A549 (cell line): ENCODE data around the gene TM9SF4. TPM values are rescaled to one million over a fixed set of nuclear protein-coding genes. Genes with fewer than 3 reads are reported as not detected.

ENCODE experiments used
- ATAC-seq, 2 experiments: fragments of 200-7000 bp in 1 of 2; fragments of >200 bp in 1 of 2; cut with Nextera tagmentation in 1 of 2; cut with Tn5 transposase in 1 of 2; 3 replicates each; pipeline versions ENCODE4 v1.8.0 to v1.9.1; 2018 to 2020; ENCODE audit warnings: mild to moderate bottlenecking in 1 of 2, moderate library complexity in 1 of 2
- CTCF ChIA-PET: fragments of 300-600 bp; sonication (Branson Sonifier 250); formaldehyde crosslinking; extraction: SDS; loops from one replicate; lab custom pipeline; 2021; ENCODE audit warnings: antibody characterized with exemption, inconsistent platforms; lab: Yijun Ruan, JAX
- POLR2A ChIA-PET: fragments of 350-600 bp; formaldehyde crosslinking; extraction: SDS; loops from one replicate; lab custom pipeline; 2021; ENCODE audit warnings: antibody characterized with exemption, inconsistent platforms; lab: Yijun Ruan, JAX
- DNase-seq, 2 experiments: peaks; one replicate each; pipeline versions ENCODE4 v3.0.0 to v3.0.0-alpha.2; 2011 to 2016; ENCODE audit warnings: low read depth in 1 of 2, low spot score in 1 of 2
- FAIRE-seq: peaks from 2 replicates; lab custom pipeline; 2011; peaks lifted over from hg19 to GRCh38; lab: Jason Lieb, UNC
- H3K27ac ChIP-seq, 2 experiments: fragments of >200 bp; sonication (Bioruptor Twin); formaldehyde crosslinking; 3 replicates each; pipeline ENCODE4 v1.5.1; 2016 to 2017
- H3K4me1 ChIP-seq: fragments of >200 bp; sonication (Bioruptor Twin); formaldehyde crosslinking; 3 replicates; pipeline ENCODE4 v1.6.1; 2016
- H3K4me2 ChIP-seq: fragments of >200 bp; sonication (Bioruptor Twin); formaldehyde crosslinking; 3 replicates; pipeline ENCODE4 v1.6.1; 2016
- H3K4me3 ChIP-seq: fragments of >200 bp; sonication (Bioruptor Twin); formaldehyde crosslinking; 3 replicates; pipeline ENCODE4 v1.5.1; 2016
- H3K9me3 ChIP-seq: fragments of >200 bp; sonication (Bioruptor Twin); formaldehyde crosslinking; 3 replicates; pipeline ENCODE4 v1.6.1; 2016
- ATOH8 ChIP-seq: fragments of 250-450 bp; sonication (Bioruptor Pico); IDR thresholded peaks from 2 replicates; pipeline ENCODE4 v1.5.0; 2020; ENCODE audit warnings: low read depth, mild to moderate bottlenecking, moderate library complexity
- CBX8 ChIP-seq: fragments of 200-600 bp; sonication (generic); IDR thresholded peaks from 2 replicates; pipeline ENCODE4 v1.6.1; 2016
- EHF ChIP-seq: fragments of 250-450 bp; sonication (Bioruptor Pico); IDR thresholded peaks from 2 replicates; pipeline ENCODE4 v1.5.0; 2020; ENCODE audit warnings: mild to moderate bottlenecking
- ELK1 ChIP-seq: fragments of 150-350 bp; IDR thresholded peaks from 2 replicates; pipeline ENCODE4 v1.6.1; 2014; ENCODE audit warnings: low read depth, mild to moderate bottlenecking, low read length
- ESRRA ChIP-seq: fragments of 150-350 bp; IDR thresholded peaks from 2 replicates; pipeline ENCODE4 v1.6.1; 2014; ENCODE audit warnings: mild to moderate bottlenecking, low read length, borderline replicate concordance
- FOSB ChIP-seq: fragments of 250-450 bp; sonication (Bioruptor Pico); IDR thresholded peaks from 2 replicates; pipeline ENCODE4 v1.5.0; 2020; ENCODE audit warnings: mild to moderate bottlenecking, moderate library complexity
- FOSL2 ChIP-seq, 2 experiments: fragments of 450-650 bp in 1 of 2; fragments of >200 bp in 1 of 2; sonication (Bioruptor Twin) in 1 of 2; formaldehyde crosslinking; IDR thresholded peaks; 2 replicates each; pipeline versions ENCODE4 v1.5.0 to v1.6.1; 2016 to 2020; ENCODE audit warnings: mild to moderate bottlenecking in 1 of 2, moderate library complexity in 1 of 2
- HEYL ChIP-seq: fragments of 250-450 bp; sonication (Bioruptor Pico); IDR thresholded peaks from 2 replicates; pipeline ENCODE4 v1.8.0; 2021; ENCODE audit warnings: mild to moderate bottlenecking, moderate library complexity
- HOXB5 ChIP-seq: fragments of 250-450 bp; sonication (Bioruptor Pico); IDR thresholded peaks from 2 replicates; pipeline ENCODE4 v1.5.0; 2020; ENCODE audit warnings: mild to moderate bottlenecking, moderate library complexity
- JUN ChIP-seq, 2 experiments: fragments of >200 bp; sonication (Bioruptor Twin); formaldehyde crosslinking; IDR thresholded peaks; 2 replicates in 1 of 2; 3 replicates in 1 of 2; pipeline ENCODE4 v1.6.1; 2016 to 2017
- KDM5A ChIP-seq: fragments of 200-600 bp; sonication (generic); IDR thresholded peaks from 2 replicates; pipeline ENCODE4 v1.6.1; 2016; ENCODE audit warnings: antibody characterized with exemption, mild to moderate bottlenecking
- MAX ChIP-seq: IDR thresholded peaks from 2 replicates; pipeline ENCODE4 v1.6.1; 2012
- MAZ ChIP-seq: fragments of 150-350 bp; IDR thresholded peaks from 2 replicates; pipeline ENCODE4 v1.6.1; 2014; ENCODE audit warnings: antibody characterized with exemption, low read depth, low read length, borderline replicate concordance
- MYC ChIP-seq: IDR thresholded peaks from 2 replicates; pipeline ENCODE4 v1.6.1; 2012; ENCODE audit warnings: mild to moderate bottlenecking, inconsistent platforms, low read length, improper control_type of control experiment, borderline replicate concordance
- PBX3 ChIP-seq: IDR thresholded peaks from 2 replicates; pipeline ENCODE4 v1.6.1; 2012
- POLR2A ChIP-seq: IDR thresholded peaks from 2 replicates; pipeline ENCODE4 v1.6.1; 2012; ENCODE audit warnings: mild to moderate bottlenecking, low read length
- RCOR1 ChIP-seq: fragments of 150-350 bp; IDR thresholded peaks from 2 replicates; pipeline ENCODE4 v1.6.1; 2014; ENCODE audit warnings: antibody characterized with exemption, low read length, low read depth
- RNF2 ChIP-seq: fragments of 200-600 bp; sonication (generic); IDR thresholded peaks from 2 replicates; pipeline ENCODE4 v1.6.1; 2016; ENCODE audit warnings: low read depth, mild to moderate bottlenecking, antibody characterized with exemption, moderate library complexity, borderline replicate concordance
- SMC3 ChIP-seq: fragments of >200 bp; sonication (Bioruptor Twin); formaldehyde crosslinking; IDR thresholded peaks from 3 replicates; pipeline ENCODE4 v1.6.1; 2018; ENCODE audit warnings: inconsistent platforms
- USF2 ChIP-seq: fragments of 450-650 bp; IDR thresholded peaks from 2 replicates; pipeline ENCODE4 v1.6.1; 2014; ENCODE audit warnings: antibody characterized with exemption
- ZC3H11A ChIP-seq: fragments of 450-650 bp; IDR thresholded peaks from 2 replicates; pipeline ENCODE4 v1.6.1; 2014; ENCODE audit warnings: antibody characterized with exemption, mild to moderate bottlenecking
- ZFP36 ChIP-seq: fragments of 450-650 bp; IDR thresholded peaks from 2 replicates; pipeline ENCODE4 v1.6.1; 2014; ENCODE audit warnings: borderline replicate concordance; ENCODE audit not compliant: partially characterized antibody
- ZNF302 ChIP-seq: fragments of 250-450 bp; sonication (Bioruptor Pico); IDR thresholded peaks from 2 replicates; pipeline ENCODE4 v1.9.0; 2021; ENCODE audit warnings: inconsistent platforms, mild to moderate bottlenecking, moderate library complexity
- WGBS: methylation state at CpG from one replicate; pipeline ENCODE4 v1.1.6; 2017; ENCODE audit errors: missing lambda C conversion rate; 5-methylcytosine and 5-hydroxymethylcytosine counted together
- polyA plus RNA-seq, 4 experiments: library from polyadenylated mRNA; depleted of rRNA in 3 of 4; stranded (reverse); fragments of >200 nt; fragmentation: RNase III in 1 of 4; extraction: RNeasy Plus Mini Kit Qiagen cat#74134 plus additional on column Dnase treatment in 1 of 4; gene quantifications; 2 replicates in 3 of 4; 3 replicates in 1 of 4; pipeline ENCODE4 v1.2.3, GENCODE V29; 2011 to 2017

The TM9SF4 gene
- polyA plus RNA-seq, 2 of the 4 experiments (the other 2 are of a cell fraction), result 52.3 to 60.0 TPM

GRCh38 chr20:32188376-32189122 lies 79.0 kb downstream of the TM9SF4 start:
- POLR2A ChIA-PET, result no interaction called here
- 94% methylated on average over 15 of the region's 17 CpGs for WGBS
- Histone ChIP-seq H3K4me1 (no peaks in the 10 kb centered on the region), H3K4me2 (no peak overlapping the region), H3K9me3 (no peaks in the 10 kb centered on the region), H3K4me3 (no peak overlapping the region), H3K27ac (no peak overlapping the region)
- no peak for DNase-seq
- FAIRE-seq, result no peak
- ATAC-seq, result no peak
- CTCF ChIA-PET, result no interaction called here
- TF ChIP-seq ZC3H11A, result no peak
- TF ChIP-seq ELK1, result no peak
- TF ChIP-seq MAZ, result no peak
- TF ChIP-seq MAX, result no peak
- TF ChIP-seq ZNF302, result no peak
- TF ChIP-seq JUN (IDR thresholded peaks at IDR 0.05), result no peak
- no peak for TF ChIP-seq USF2
- no peak for TF ChIP-seq HOXB5 (CRISPR knock-in tag)
- no peak for TF ChIP-seq HEYL (CRISPR knock-in tag)
- TF ChIP-seq SMC3, result no peak
- no peak for TF ChIP-seq EHF
- TF ChIP-seq RCOR1, result no peak
- TF ChIP-seq POLR2A, result no peak
- no peak for TF ChIP-seq FOSB (CRISPR knock-in tag)
- TF ChIP-seq MYC, result no peak
- no peak for TF ChIP-seq RNF2
- no peak for TF ChIP-seq CBX8
- no peak for TF ChIP-seq PBX3
- TF ChIP-seq ZFP36, result no peak
- TF ChIP-seq ATOH8 (CRISPR knock-in tag), result no peak

GRCh38 chr20:32189123-32189410 lies 79.6 kb downstream of the TM9SF4 start:
- TF ChIP-seq KDM5A, result no peak
- no peak for TF ChIP-seq PBX3
- no peak for TF ChIP-seq FOSL2 (IDR thresholded peaks at IDR 0.05)
- TF ChIP-seq FOSL2 (CRISPR knock-in tag; IDR thresholded peaks at IDR 0.05), result no peak
- TF ChIP-seq ESRRA, result no peak
- Histone ChIP-seq H3K4me3 (no peak overlapping the region), H3K27ac (no peak overlapping the region), H3K4me1 (no peaks in the 10 kb centered on the region), H3K4me2 (no peak overlapping the region), H3K9me3 (no peaks in the 10 kb centered on the region)
- WGBS, result 97% methylated on average over 7 of the region's 9 CpGs
- FAIRE-seq (no peak), ATAC-seq (peak in 1 of 2 experiments; percentile 30; a peak in 3 of 6 replicates), DNase-seq (no peak)
- ChIA-PET CTCF (no interaction called here), POLR2A (no interaction called here)
